Hypothalamus (tissue), 51 donors: Measurements from ENCODE around the gene PRPS2.
A peak's percentile ranks its signal among the peaks of the same experiment; 100 is the strongest.

ENCODE experiments used
- DNase-seq, 51 donors: peaks; one replicate each; lab custom pipeline; 2025; lab: John Stamatoyannopoulos, UW

The PRPS2 gene

DNA sequence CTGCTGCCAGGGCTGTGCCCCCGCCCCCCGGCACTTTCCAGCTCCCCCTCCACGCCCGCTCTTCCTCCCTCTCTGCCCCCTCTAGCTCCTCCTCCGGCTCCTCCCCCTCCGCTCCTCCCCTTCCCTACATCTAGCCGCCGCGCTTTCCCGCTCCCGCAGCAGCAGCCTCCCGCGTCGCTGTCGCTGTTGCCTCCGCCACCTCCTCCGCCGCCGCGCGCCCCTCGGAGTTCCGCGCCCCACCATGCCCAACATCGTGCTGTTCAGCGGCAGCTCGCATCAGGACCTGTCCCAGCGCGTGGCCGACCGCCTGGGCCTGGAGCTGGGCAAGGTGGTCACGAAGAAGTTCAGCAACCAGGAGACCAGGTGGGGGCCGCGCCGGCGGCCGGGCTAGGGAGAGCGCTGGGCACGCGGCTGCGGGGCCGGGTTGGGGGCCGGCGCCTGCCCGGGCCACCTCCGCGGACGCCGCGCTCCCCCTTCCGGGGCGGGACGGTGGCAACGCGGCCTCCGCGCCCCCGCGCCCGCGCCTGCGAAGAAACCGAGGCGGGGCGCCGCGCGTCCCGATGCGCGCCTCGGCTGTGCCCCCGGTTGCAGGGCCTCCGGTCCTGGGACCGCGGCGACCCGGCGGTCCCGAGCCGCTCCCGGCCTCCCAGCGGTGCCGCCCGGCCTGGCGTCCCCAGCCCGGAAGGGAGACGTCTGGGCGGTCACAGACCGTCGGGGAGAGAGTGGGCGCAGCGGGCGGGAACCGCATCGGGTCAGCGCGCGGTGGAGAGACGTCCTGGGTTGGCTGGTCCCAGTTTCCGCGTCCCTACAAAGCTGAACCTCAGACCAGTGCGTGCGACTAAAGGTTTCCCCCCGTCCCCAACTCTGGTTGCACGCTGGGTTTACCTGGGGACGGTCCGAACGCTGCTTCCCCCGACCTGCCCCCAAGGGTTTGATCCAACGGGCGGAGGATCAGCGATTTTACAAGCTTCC lies at the start of gene PRPS2:
Gene PRPS2, plus strand, starts transcription at position 156 of the 972 bp plus-strand sequence. Its CDS starts 86 bp downstream, at position 242.
- DNase-seq = peak in 43 of 51 donors; percentile 1 to 70 (median 24)

- DNase-seq = no peak
Observed at GRCh38 chrX:12741416-12741815, 49.8 kb upstream of the PRPS2 start.

GRCh38 chrX:12747433-12747832 lies 43.8 kb upstream of the PRPS2 start:
- DNase-seq = no peak

- no peak for DNase-seq
Observed at GRCh38 chrX:12751887-12752286, 39.3 kb upstream of the PRPS2 start.

DNA sequence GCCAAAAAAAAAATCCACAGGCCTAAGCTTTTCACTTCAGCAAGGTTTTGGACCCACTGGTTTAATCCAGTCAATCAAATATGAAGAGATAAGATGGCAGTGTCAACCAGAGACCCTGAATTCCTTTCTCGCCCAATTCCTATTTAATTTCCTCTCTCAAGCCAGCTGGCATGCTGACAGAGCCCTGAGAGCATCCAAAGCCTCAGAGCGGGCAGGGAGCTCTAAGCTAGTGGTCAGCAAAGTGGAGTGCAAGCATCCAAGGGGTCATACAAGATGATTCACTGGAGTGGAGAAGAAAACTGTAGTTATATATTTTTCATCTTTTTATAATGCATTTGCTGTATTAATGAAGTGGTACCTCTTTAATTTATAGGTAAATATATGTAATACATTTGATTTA lies 37.8 kb upstream of the PRPS2 start:
- no peak for DNase-seq

DNA sequence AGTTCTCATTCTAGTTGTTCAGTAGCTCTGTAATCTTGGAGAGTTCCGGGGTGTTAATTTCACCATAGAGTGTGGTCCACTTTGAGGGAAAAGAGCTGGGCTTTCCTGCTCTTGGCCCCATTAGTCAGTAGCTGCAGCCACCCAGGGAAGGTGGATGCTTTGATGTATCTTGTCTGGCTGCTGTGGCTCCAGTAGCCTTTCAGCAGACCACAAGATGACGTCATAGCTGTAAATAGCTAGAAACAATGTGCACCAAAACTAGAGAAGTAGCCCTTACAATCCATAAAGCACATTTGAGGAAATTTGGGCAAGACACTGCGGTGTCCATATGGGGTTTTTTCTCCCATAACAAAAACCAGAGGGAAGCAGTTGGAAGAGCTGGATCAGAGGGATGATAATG lies 32.9 kb upstream of the PRPS2 start:
- no peak for DNase-seq

DNA sequence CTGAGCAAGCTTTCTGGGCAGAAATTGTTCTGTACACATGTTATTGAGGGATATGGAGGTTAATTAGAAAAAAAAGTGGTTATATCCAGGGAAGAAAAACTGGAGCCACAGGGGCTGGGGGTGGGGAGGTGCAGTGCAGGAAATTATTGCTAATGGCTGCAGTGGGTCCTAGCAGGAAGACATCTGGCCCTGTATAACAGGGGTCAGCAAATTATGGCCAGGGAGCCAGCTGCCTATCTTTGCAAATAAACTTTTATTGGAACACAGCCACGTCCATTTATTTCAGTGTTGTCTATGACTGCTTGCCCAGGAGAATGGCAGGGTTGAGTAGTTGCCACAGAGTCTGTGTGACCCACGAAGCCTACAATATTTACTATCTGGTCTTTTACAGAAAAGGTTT lies 23.4 kb upstream of the PRPS2 start:
- DNase-seq = no peak

- no peak for DNase-seq
Observed at GRCh38 chrX:12768491-12768890, 22.7 kb upstream of the PRPS2 start.

GRCh38 chrX:12770440-12770839 lies 20.8 kb upstream of the PRPS2 start:
- peak in 1 of 51 donors; percentile 9 for DNase-seq

GRCh38 chrX:12771445-12772069 lies 19.7 kb upstream of the PRPS2 start:
- DNase-seq = peak in 13 of 51 donors; percentile 0 to 32 (median 0)

DNA sequence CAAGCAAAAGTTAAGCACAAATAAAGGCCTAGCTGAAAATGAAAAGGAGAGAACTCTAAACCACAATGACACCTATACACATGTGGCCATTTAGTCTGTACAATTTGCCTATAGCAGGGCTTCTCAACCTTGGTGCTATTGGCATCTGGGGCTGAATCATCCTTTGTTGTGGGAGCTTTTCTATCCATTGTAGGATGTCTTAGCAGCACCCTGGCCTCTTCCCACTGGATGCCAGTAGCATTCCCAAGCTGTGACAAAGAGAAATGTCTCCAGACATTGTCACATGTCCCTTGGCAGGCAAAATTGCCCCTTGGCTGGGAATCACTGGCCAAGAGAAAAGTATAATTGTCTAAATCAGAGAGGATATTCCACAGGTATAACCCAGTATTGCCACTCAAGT lies 13.5 kb upstream of the PRPS2 start:
- DNase-seq = no peak

GRCh38 chrX:12779534-12779933 lies 11.7 kb upstream of the PRPS2 start:
- no peak for DNase-seq

- no peak for DNase-seq
Observed at GRCh38 chrX:12788645-12789044, 2.6 kb upstream of the PRPS2 start.

GRCh38 chrX:12789976-12790375 lies 1.2 kb upstream of the PRPS2 start:
- DNase-seq = peak in 4 of 51 donors; percentile 0 to 11 (median 6)

GRCh38 chrX:12790885-12791256 lies 341 bp upstream of the PRPS2 start:
- DNase-seq = peak in 4 of 51 donors; percentile 11 to 50 (median 28)

- DNase-seq = no peak
Observed at GRCh38 chrX:12792711-12793110, 1.5 kb downstream of the PRPS2 start.

- no peak for DNase-seq
Observed at GRCh38 chrX:12794654-12795053, 3.4 kb downstream of the PRPS2 start.

GRCh38 chrX:12798601-12799000 lies 7.4 kb downstream of the PRPS2 start:
- DNase-seq = no peak

GRCh38 chrX:12799118-12799517 lies 7.9 kb downstream of the PRPS2 start:
- DNase-seq = no peak

- DNase-seq = no peak
Observed at GRCh38 chrX:12802741-12803140, 11.5 kb downstream of the PRPS2 start.

DNA sequence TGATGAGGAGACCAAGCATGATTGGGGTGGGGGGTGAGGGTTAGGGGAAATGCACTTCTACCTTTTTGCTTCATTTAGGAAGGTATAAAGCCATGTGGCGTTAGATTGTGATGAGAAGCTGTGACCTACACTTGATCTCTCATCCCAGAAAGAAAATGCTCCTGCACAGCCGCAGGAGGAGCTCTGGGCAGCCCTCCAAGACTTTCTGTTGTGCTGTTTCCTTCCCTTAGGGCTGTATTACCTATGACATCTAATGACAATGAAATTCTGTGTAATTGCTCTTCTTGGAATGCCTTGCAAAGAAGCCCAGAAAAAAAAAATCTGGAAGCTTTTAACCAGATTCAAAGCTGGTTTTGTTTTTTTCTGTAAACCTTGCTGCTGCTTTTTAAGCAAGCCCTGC lies 13.4 kb downstream of the PRPS2 start:
- DNase-seq = no peak

GRCh38 chrX:12805333-12805732 lies 14.1 kb downstream of the PRPS2 start:
- no peak for DNase-seq
